ENCODE measurements around the gene SLC25A21.

Gene SLC25A21

GRCh38 chr14:36852981-36853691 lies 319.3 kb downstream of the SLC25A21 start:
- H3K79me2 ChIP-seq (ENCODE audit: insufficient read depth, low read length) = no peaks in the 10 kb centered on the region
- no peaks in the 10 kb centered on the region for H3K36me3 ChIP-seq (ENCODE audit: low read length)
- H3K9me3 ChIP-seq (ENCODE audit: insufficient read depth, low read length) = no peaks in the 10 kb centered on the region
- H2AFZ ChIP-seq (ENCODE audit: low read depth, low read length, severe bottlenecking) = no peak overlapping the region
- TF ChIP-seq CTCF (IDR thresholded peaks at IDR 0.05; ENCODE audit: insufficient read depth, low read length, poor library complexity, severe bottlenecking) = no peak
- TF ChIP-seq EZH2phosphoT487 (conservative IDR thresholded peaks at IDR 0.05; ENCODE audit: low read length) = no peak
- H3K27ac ChIP-seq (ENCODE audit: low read depth, low read length) = no peak overlapping the region
- no peaks in the 10 kb centered on the region for H3K9me2 ChIP-seq (replicated peaks; ENCODE audit: insufficient read depth, low read length)
- no peak overlapping the region for H3K9ac ChIP-seq (ENCODE audit: low read length)
- no peak overlapping the region for H3K4me3 ChIP-seq (ENCODE audit: insufficient read depth, low read length, poor library complexity, severe bottlenecking)
- no peak overlapping the region for H3K4me2 ChIP-seq (ENCODE audit: low read depth, low read length, poor library complexity, severe bottlenecking)
- H3F3A ChIP-seq (ENCODE audit: insufficient read depth) = no peaks in the 10 kb centered on the region
- no peaks in the 10 kb centered on the region for H4K20me1 ChIP-seq (ENCODE audit: low read depth, low read length)
- no peaks in the 10 kb centered on the region for H3K27me3 ChIP-seq (ENCODE audit: low read length)

- no peaks in the 10 kb centered on the region for H3K27me3 ChIP-seq (ENCODE audit: low read length)
- no peaks in the 10 kb centered on the region for H3K9me2 ChIP-seq (replicated peaks; ENCODE audit: insufficient read depth, low read length)
- no peak overlapping the region for H3K4me3 ChIP-seq (ENCODE audit: insufficient read depth, low read length, poor library complexity, severe bottlenecking)
- no peaks in the 10 kb centered on the region for H3K79me2 ChIP-seq (ENCODE audit: insufficient read depth, low read length)
- H3K36me3 ChIP-seq (ENCODE audit: low read length) = no peaks in the 10 kb centered on the region
- H3K4me2 ChIP-seq (ENCODE audit: low read depth, low read length, poor library complexity, severe bottlenecking) = no peak overlapping the region
- H2AFZ ChIP-seq (ENCODE audit: low read depth, low read length, severe bottlenecking) = no peak overlapping the region
- H3K9ac ChIP-seq (ENCODE audit: low read length) = no peak overlapping the region
- no peaks in the 10 kb centered on the region for H4K20me1 ChIP-seq (ENCODE audit: low read depth, low read length)
- H3F3A ChIP-seq (ENCODE audit: insufficient read depth) = no peaks in the 10 kb centered on the region
- no peak for TF ChIP-seq CTCF (IDR thresholded peaks at IDR 0.05; ENCODE audit: insufficient read depth, low read length, poor library complexity, severe bottlenecking)
- no peak for TF ChIP-seq EZH2phosphoT487 (conservative IDR thresholded peaks at IDR 0.05; ENCODE audit: low read length)
- no peak overlapping the region for H3K27ac ChIP-seq (ENCODE audit: low read depth, low read length)
- H3K9me3 ChIP-seq (ENCODE audit: insufficient read depth, low read length) = no peaks in the 10 kb centered on the region
These were observed 324.2 kb downstream of the SLC25A21 start for GRCh38 chr14:36848213-36848612.

- no peak overlapping the region for H3K4me3 ChIP-seq (ENCODE audit: insufficient read depth, low read length, poor library complexity, severe bottlenecking)
- no peaks in the 10 kb centered on the region for H3K79me2 ChIP-seq (ENCODE audit: insufficient read depth, low read length)
- no peaks in the 10 kb centered on the region for H3K27me3 ChIP-seq (ENCODE audit: low read length)
- TF ChIP-seq CTCF (IDR thresholded peaks at IDR 0.05; ENCODE audit: insufficient read depth, low read length, poor library complexity, severe bottlenecking) = no peak
- no peak for TF ChIP-seq EZH2phosphoT487 (conservative IDR thresholded peaks at IDR 0.05; ENCODE audit: low read length)
- H3K36me3 ChIP-seq (ENCODE audit: low read length) = no peaks in the 10 kb centered on the region
- H3K27ac ChIP-seq (ENCODE audit: low read depth, low read length) = no peak overlapping the region
- no peaks in the 10 kb centered on the region for H3K9me3 ChIP-seq (ENCODE audit: insufficient read depth, low read length)
- no peaks in the 10 kb centered on the region for H3F3A ChIP-seq (ENCODE audit: insufficient read depth)
- H4K20me1 ChIP-seq (ENCODE audit: low read depth, low read length) = no peaks in the 10 kb centered on the region
- H2AFZ ChIP-seq (ENCODE audit: low read depth, low read length, severe bottlenecking) = no peak overlapping the region
- H3K4me2 ChIP-seq (ENCODE audit: low read depth, low read length, poor library complexity, severe bottlenecking) = no peak overlapping the region
- H3K9ac ChIP-seq (ENCODE audit: low read length) = no peak overlapping the region
- H3K9me2 ChIP-seq (replicated peaks; ENCODE audit: insufficient read depth, low read length) = no peaks in the 10 kb centered on the region
These were observed 325.0 kb downstream of the SLC25A21 start for GRCh38 chr14:36847366-36847765.

Data from SU-DHL-6 (cell line).